GM12801 (cell line): ENCODE results near the gene PHF1.

ENCODE experiments used
- TF ChIP-seq, protein P1 (sequence below): IDR thresholded peaks from one replicate; pipeline ENCODE4 v1.5.1; 2011; ENCODE audit warnings: control low read depth; ENCODE audit not compliant: insufficient read length; ENCODE audit errors: extremely low read depth

Gene PHF1

DNA sequence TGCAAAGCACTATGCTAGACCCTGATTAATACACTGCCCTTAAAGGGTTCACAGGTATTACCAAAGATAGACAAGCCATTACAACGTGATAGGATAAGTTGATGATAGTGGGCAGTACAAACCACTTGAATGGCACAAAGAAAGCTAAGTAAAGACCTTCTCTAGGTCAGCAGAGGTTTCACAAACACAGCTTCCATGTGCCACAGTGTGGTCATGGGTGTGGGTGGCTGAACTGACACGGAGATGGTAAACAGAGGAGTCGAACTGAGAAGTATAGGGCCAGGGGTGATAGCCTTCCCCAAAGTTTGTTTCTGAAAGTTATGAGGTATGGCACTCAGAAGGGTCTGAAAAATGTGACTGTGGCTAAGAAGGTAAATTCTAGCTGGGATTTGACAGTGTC lies 47.9 kb downstream of the PHF1 start:
- TF ChIP-seq, protein P1, sequence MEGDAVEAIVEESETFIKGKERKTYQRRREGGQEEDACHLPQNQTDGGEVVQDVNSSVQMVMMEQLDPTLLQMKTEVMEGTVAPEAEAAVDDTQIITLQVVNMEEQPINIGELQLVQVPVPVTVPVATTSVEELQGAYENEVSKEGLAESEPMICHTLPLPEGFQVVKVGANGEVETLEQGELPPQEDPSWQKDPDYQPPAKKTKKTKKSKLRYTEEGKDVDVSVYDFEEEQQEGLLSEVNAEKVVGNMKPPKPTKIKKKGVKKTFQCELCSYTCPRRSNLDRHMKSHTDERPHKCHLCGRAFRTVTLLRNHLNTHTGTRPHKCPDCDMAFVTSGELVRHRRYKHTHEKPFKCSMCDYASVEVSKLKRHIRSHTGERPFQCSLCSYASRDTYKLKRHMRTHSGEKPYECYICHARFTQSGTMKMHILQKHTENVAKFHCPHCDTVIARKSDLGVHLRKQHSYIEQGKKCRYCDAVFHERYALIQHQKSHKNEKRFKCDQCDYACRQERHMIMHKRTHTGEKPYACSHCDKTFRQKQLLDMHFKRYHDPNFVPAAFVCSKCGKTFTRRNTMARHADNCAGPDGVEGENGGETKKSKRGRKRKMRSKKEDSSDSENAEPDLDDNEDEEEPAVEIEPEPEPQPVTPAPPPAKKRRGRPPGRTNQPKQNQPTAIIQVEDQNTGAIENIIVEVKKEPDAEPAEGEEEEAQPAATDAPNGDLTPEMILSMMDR: no peak

DNA sequence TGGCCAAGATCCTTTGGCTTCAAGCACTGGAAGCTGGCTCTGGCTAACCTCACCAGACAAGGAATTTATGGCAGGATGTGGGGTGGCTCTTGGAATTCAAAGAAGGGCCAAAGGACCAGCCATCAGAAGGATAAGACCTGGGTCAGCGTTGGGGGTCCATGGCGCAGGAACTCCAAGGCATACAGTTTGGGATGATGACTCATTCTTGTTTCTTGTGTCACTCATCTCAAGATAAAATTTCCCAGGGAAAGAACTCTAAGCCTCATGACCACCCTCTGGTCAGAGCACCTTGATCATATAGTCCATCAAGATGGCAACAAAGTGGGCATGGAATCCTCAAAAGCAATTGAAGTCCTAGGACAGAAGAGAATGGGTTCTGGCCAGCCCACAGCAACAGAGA lies 48.4 kb downstream of the PHF1 start:
- TF ChIP-seq, protein P1: no peak
